DND-41 (cell line): ENCODE data around the gene FOLR2.

Source experiments
- EZH2 ChIP-seq: IDR thresholded peaks from 3 replicates; pipeline ENCODE4 v1.6.1; 2012; ENCODE audit warnings: borderline replicate concordance, low read depth, mild to moderate bottlenecking, moderate library complexity, low read length, inconsistent platforms; ENCODE audit not compliant: severe bottlenecking
- TF ChIP-seq, protein P1 (sequence below): IDR thresholded peaks from 2 replicates; pipeline ENCODE4 v1.5.1; 2012; ENCODE audit warnings: borderline replicate concordance, low read length, moderate library complexity, mild to moderate bottlenecking; ENCODE audit not compliant: poor library complexity, severe bottlenecking; ENCODE audit errors: extremely low read depth

- TF ChIP-seq, protein P1, sequence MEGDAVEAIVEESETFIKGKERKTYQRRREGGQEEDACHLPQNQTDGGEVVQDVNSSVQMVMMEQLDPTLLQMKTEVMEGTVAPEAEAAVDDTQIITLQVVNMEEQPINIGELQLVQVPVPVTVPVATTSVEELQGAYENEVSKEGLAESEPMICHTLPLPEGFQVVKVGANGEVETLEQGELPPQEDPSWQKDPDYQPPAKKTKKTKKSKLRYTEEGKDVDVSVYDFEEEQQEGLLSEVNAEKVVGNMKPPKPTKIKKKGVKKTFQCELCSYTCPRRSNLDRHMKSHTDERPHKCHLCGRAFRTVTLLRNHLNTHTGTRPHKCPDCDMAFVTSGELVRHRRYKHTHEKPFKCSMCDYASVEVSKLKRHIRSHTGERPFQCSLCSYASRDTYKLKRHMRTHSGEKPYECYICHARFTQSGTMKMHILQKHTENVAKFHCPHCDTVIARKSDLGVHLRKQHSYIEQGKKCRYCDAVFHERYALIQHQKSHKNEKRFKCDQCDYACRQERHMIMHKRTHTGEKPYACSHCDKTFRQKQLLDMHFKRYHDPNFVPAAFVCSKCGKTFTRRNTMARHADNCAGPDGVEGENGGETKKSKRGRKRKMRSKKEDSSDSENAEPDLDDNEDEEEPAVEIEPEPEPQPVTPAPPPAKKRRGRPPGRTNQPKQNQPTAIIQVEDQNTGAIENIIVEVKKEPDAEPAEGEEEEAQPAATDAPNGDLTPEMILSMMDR = no peak
- no peak for TF ChIP-seq EZH2
These were observed 11.7 kb downstream of the FOLR2 start for GRCh38 chr11:72228229-72228843.
